ENCODE results near the gene NTN1. TPM values are rescaled to one million over a fixed set of nuclear protein-coding genes. Genes with fewer than 3 reads are reported as not detected.

The NTN1 gene
- total RNA-seq, 1 donor from 2014 or later = 0.45 TPM

GRCh38 chr17:9158544-9159452 lies 137.5 kb downstream of the NTN1 start:
- Histone ChIP-seq H3K4me3 (no peak overlapping the region), H3K4me2 (no peak overlapping the region), H2AFZ (replicated peaks) (no peak overlapping the region), H3K9me3 (ENCODE audit: low read depth) (peaks cover 6% of the 10 kb centered on the region), H3K79me2 (ENCODE audit: low read depth) (no peaks in the 10 kb centered on the region), H3K27ac (no peak overlapping the region), H3K4me1 (peaks cover 8% of the 10 kb centered on the region), H3K36me3 (no peaks in the 10 kb centered on the region), H3K27me3 (no peaks in the 10 kb centered on the region), H3K9ac (no peak overlapping the region), H3F3A (ENCODE audit: low read depth) (no peaks in the 10 kb centered on the region), H4K20me1 (ENCODE audit: low read depth) (no peaks in the 10 kb centered on the region)
- Mint-ChIP-seq H3K27me3 (ENCODE audit: insufficient read depth, low read depth) (peaks cover 6% of the 10 kb centered on the region), H3K4me3 (no peak overlapping the region), H3K4me1 (peaks cover 5% of the 10 kb centered on the region), H3K9me3 (peaks cover 15% of the 10 kb centered on the region), H3K27ac (no peak overlapping the region), H3K36me3 (no peaks in the 10 kb centered on the region)
- DNase-seq (ENCODE audit: low spot score) = no peak
- no peak for TF ChIP-seq EZH2 (IDR thresholded peaks at IDR 0.05)
- TF ChIP-seq EZH2phosphoT487 (IDR thresholded peaks at IDR 0.05) = no peak
- no peak for TF ChIP-seq CTCF (IDR thresholded peaks at IDR 0.05)

DNA sequence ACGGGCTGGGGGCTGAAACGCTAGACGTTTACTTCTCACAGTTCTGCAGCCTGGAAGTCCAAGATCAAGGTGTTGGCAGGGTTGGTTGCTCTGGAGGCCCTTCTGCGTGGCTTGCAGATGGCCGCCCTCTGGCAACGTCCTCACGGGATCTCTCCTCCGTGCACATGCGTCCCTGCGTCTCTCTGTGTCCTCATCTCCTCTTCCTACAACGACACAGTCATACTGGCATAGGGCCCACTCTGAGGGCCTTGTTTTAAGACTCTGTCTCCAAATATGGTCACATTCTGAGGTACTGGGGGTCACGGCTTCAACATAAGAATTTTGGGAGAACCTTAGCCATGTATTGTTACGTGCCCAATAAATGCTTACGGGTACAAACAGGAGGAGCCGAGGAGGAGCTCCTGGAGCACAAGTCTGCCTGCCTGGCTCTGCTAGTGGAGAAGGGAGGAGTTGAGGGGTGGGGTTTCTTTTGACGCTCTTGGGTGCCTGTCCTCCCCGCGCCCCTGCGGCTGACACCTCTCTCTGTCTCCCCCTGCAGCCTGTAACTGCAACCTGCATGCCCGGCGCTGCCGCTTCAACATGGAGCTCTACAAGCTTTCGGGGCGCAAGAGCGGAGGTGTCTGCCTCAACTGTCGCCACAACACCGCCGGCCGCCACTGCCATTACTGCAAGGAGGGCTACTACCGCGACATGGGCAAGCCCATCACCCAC lies 141.1 kb downstream of the NTN1 start:
- H3F3A ChIP-seq (ENCODE audit: low read depth) = peaks cover 7% of the 10 kb centered on the region
- H3K27ac ChIP-seq = no peak overlapping the region
- no peak overlapping the region for H3K4me3 Mint-ChIP-seq
- peaks cover 3% of the 10 kb centered on the region for H3K27me3 Mint-ChIP-seq (ENCODE audit: insufficient read depth, low read depth)
- H3K4me1 ChIP-seq = peaks cover 12% of the 10 kb centered on the region
- no peaks in the 10 kb centered on the region for H3K79me2 ChIP-seq (ENCODE audit: low read depth)
- H3K9me3 Mint-ChIP-seq = peaks cover 15% of the 10 kb centered on the region
- H3K36me3 Mint-ChIP-seq = no peaks in the 10 kb centered on the region
- H3K4me3 ChIP-seq = no peak overlapping the region
- peaks cover 5% of the 10 kb centered on the region for H3K4me1 Mint-ChIP-seq
- no peak overlapping the region for H3K27ac Mint-ChIP-seq
- H2AFZ ChIP-seq (replicated peaks) = no peak overlapping the region
- no peak overlapping the region for H3K4me2 ChIP-seq
- no peaks in the 10 kb centered on the region for H3K27me3 ChIP-seq
- no peaks in the 10 kb centered on the region for H3K36me3 ChIP-seq
- no peak overlapping the region for H3K9ac ChIP-seq
- TF ChIP-seq EZH2 (IDR thresholded peaks at IDR 0.05) (no peak), CTCF (IDR thresholded peaks at IDR 0.05) (peak; percentile 40)
- H3K9me3 ChIP-seq (ENCODE audit: low read depth) = peaks cover 6% of the 10 kb centered on the region
- H4K20me1 ChIP-seq (ENCODE audit: low read depth) = no peaks in the 10 kb centered on the region
- DNase-seq (ENCODE audit: low spot score) = peak; percentile 50

GRCh38 chr17:9166788-9167187 lies 145.5 kb downstream of the NTN1 start:
- H3K36me3 Mint-ChIP-seq = no peaks in the 10 kb centered on the region
- H3K4me1 Mint-ChIP-seq = peaks cover 14% of the 10 kb centered on the region

More at GRCh38 chr17:9166788-9167187, 145.5 kb downstream of the NTN1 start:
- H3K27me3 ChIP-seq = no peaks in the 10 kb centered on the region
- H3K36me3 ChIP-seq = no peaks in the 10 kb centered on the region
- H3K9me3 ChIP-seq (ENCODE audit: low read depth) = no peaks in the 10 kb centered on the region
- H3K4me1 ChIP-seq = peaks cover 19% of the 10 kb centered on the region
- no peak overlapping the region for H3K27ac ChIP-seq
- no peak overlapping the region for H2AFZ ChIP-seq (replicated peaks)
- peaks cover 10% of the 10 kb centered on the region for H3F3A ChIP-seq (ENCODE audit: low read depth)
- no peak overlapping the region for H3K27ac Mint-ChIP-seq
- H4K20me1 ChIP-seq (ENCODE audit: low read depth) = no peaks in the 10 kb centered on the region
- H3K27me3 Mint-ChIP-seq (ENCODE audit: insufficient read depth, low read depth) = peaks cover 2% of the 10 kb centered on the region
- TF ChIP-seq EZH2phosphoT487 (IDR thresholded peaks at IDR 0.05) (no peak), CTCF (IDR thresholded peaks at IDR 0.05) (no peak), EZH2 (IDR thresholded peaks at IDR 0.05) (no peak)
- H3K9ac ChIP-seq = no peak overlapping the region
- no peak overlapping the region for H3K4me3 Mint-ChIP-seq
- H3K4me3 ChIP-seq = no peak overlapping the region
- H3K9me3 Mint-ChIP-seq = no peaks in the 10 kb centered on the region
- no peak for DNase-seq (ENCODE audit: low spot score)
- no peak overlapping the region for H3K4me2 ChIP-seq
- no peaks in the 10 kb centered on the region for H3K79me2 ChIP-seq (ENCODE audit: low read depth)
